Neuronal stem cell (in vitro differentiated cells): ENCODE measurements around the gene RBM20.

Experiments
- DNase-seq: peaks from one replicate; pipeline ENCODE4 v3.0.0-alpha.2; 2013; ENCODE audit warnings: low spot score
- H2AFZ ChIP-seq: one replicate; pipeline ENCODE4 v1.6.1; 2013; ENCODE audit warnings: mild to moderate bottlenecking, low read length, inconsistent platforms
- H2AK5ac ChIP-seq: 2 replicates; pipeline ENCODE4 v1.6.1; 2013; ENCODE audit warnings: low read depth, mild to moderate bottlenecking, inconsistent platforms, low read length, moderate library complexity, mixed read lengths
- H2BK120ac ChIP-seq: 2 replicates; pipeline ENCODE4 v1.6.1; 2013; ENCODE audit warnings: low read depth, mild to moderate bottlenecking, inconsistent platforms, low read length, moderate library complexity, mixed read lengths
- H2BK12ac ChIP-seq: one replicate; pipeline ENCODE4 v1.6.1; 2013; ENCODE audit warnings: low read length, inconsistent platforms
- H2BK15ac ChIP-seq: 2 replicates; pipeline ENCODE4 v1.6.1; 2013; ENCODE audit warnings: mild to moderate bottlenecking, low read length, inconsistent platforms, mixed read lengths
- H2BK5ac ChIP-seq: one replicate; pipeline ENCODE4 v1.6.1; 2013; ENCODE audit warnings: inconsistent platforms, mild to moderate bottlenecking, low read length, moderate library complexity
- H3K14ac ChIP-seq: one replicate; pipeline ENCODE4 v1.6.1; 2013; ENCODE audit warnings: low read length, inconsistent platforms
- H3K18ac ChIP-seq: 2 replicates; pipeline ENCODE4 v1.6.1; 2013; ENCODE audit warnings: low read length, inconsistent platforms
- H3K23ac ChIP-seq: 2 replicates; pipeline ENCODE4 v1.6.1; 2013; ENCODE audit warnings: low read depth, mild to moderate bottlenecking, mixed read lengths, low read length, inconsistent platforms; ENCODE audit not compliant: poor library complexity
- H3K27ac ChIP-seq: replicated peaks from 3 replicates; pipeline ENCODE4 v1.5.1; 2013; ENCODE audit warnings: low read length, inconsistent platforms
- H3K27me3 ChIP-seq, 3 experiments: 2 replicates each; pipeline ENCODE4 v1.6.1; 2013; ENCODE audit warnings: low read length in 3 of 3, mild to moderate bottlenecking in 2 of 3, inconsistent platforms in 1 of 3, low read depth in 1 of 3, mixed read lengths in 1 of 3, moderate library complexity in 1 of 3; ENCODE audit not compliant: control insufficient read depth in 3 of 3, insufficient read depth in 3 of 3
- H3K36me3 ChIP-seq, 2 donors: replicated peaks in 1 of 2; 2 replicates each; pipeline ENCODE4 v1.6.1; 2013; ENCODE audit warnings: low read length in 2 of 2; ENCODE audit not compliant: control insufficient read depth in 2 of 2, insufficient read depth in 2 of 2
- H3K4ac ChIP-seq: 2 replicates; pipeline ENCODE4 v1.6.1; 2013; ENCODE audit warnings: inconsistent platforms, mild to moderate bottlenecking, low read length, moderate library complexity
- H3K4me1 ChIP-seq, 2 donors: 1 replicate in 1 of 2; 2 replicates in 1 of 2; pipeline ENCODE4 v1.6.1; 2013; ENCODE audit warnings: low read length in 2 of 2, low read depth in 1 of 2; ENCODE audit not compliant: control insufficient read depth in 2 of 2, insufficient read depth in 1 of 2
- H3K4me2 ChIP-seq: one replicate; pipeline ENCODE4 v1.6.1; 2013; ENCODE audit warnings: mild to moderate bottlenecking, low read length, inconsistent platforms; ENCODE audit not compliant: insufficient read depth, poor library complexity, severe bottlenecking
- H3K4me3 ChIP-seq, 2 donors: 2 replicates each; pipeline ENCODE4 v1.5.1; 2013; ENCODE audit warnings: low read length in 2 of 2, mild to moderate bottlenecking in 2 of 2, inconsistent platforms in 1 of 2, moderate library complexity in 1 of 2
- H3K79me1 ChIP-seq: one replicate; pipeline ENCODE4 v1.6.1; 2013; ENCODE audit warnings: low read depth, mild to moderate bottlenecking, inconsistent platforms, low read length, moderate library complexity
- H3K9ac ChIP-seq: one replicate; pipeline ENCODE4 v1.6.1; 2013; ENCODE audit warnings: mild to moderate bottlenecking, low read depth, low read length, inconsistent platforms; ENCODE audit not compliant: poor library complexity
- H3K9me3 ChIP-seq, 2 donors: replicated peaks in 1 of 2; 2 replicates each; pipeline versions ENCODE3 to v1.6.1; 2013; ENCODE audit warnings: low read length in 2 of 2, mild to moderate bottlenecking in 2 of 2, inconsistent platforms in 1 of 2, low read depth in 1 of 2, mixed read lengths in 1 of 2, moderate library complexity in 1 of 2; ENCODE audit not compliant: control insufficient read depth in 2 of 2, insufficient read depth in 1 of 2
- H4K8ac ChIP-seq: one replicate; pipeline ENCODE4 v1.6.1; 2013; ENCODE audit warnings: low read depth, mild to moderate bottlenecking, inconsistent platforms, low read length, moderate library complexity
- H4K91ac ChIP-seq: one replicate; pipeline ENCODE4 v1.6.1; 2013; ENCODE audit warnings: low read length, low read depth, mild to moderate bottlenecking, inconsistent platforms; ENCODE audit not compliant: poor library complexity
- WGBS, 2 donors: extraction: QIAGEN DNeasy Blood & Tissue Kit; methylation state at CpG; one replicate each; pipeline ENCODE4 v1.1.7; 2013; ENCODE audit warnings: missing lambda C conversion rate in 2 of 2, mixed read lengths in 1 of 2; ENCODE audit not compliant: insufficient read length in 2 of 2, insufficient replicate concordance in 1 of 2; ENCODE audit errors: extremely low coverage in 2 of 2; 5-methylcytosine and 5-hydroxymethylcytosine counted together

The RBM20 gene

DNA sequence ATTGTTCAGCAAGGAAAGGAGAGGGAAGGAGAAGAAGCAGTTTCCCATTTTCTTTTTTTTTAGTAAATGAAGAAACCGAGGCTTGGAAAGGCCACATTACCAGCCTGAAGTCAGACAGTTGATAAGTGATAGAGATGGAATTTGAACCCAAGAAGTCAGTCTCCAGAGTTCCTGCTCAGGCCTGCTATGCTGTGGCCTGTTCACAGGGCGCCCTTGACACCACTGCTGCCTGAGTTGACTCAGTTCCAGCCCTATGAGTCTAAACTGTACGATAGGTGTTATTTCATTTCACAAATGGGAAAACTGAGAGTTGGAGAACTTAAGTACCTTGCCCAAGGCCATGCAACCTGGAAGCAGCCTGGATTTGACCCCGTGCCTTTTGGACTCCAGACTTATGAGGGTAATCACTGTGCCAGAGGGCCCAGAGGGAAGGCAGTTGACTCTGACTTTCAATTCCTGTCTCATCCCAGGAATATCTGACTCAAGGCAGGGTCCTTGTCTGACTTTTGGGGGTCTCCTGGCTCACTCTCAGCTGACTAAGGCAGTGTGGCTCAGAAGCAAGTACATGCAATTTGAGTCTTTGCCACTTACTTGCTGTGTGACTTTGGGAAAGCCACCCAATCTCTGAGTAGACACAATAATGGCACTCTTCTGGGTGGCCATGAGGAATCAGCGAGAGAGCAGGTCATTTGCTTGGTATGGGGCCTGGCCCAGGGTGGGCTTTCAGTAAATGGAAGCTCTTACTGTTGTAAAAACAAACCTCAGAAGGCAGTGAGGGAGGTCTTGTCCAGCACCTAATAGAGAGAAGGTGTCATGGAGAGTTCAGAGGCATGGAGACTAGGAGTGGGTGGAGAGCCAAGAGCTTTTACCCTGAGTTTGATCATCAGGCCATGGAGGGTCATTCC, 17.9 kb upstream of the RBM20 start:
- Histone ChIP-seq H2BK120ac (no peak overlapping the region), H3K4ac (no peak overlapping the region), H3K27ac (no peak overlapping the region), H3K36me3 (no peaks in the 10 kb centered on the region), H2AK5ac (no peak overlapping the region), H3K4me1 (peaks cover 0 to 4% of the 10 kb centered on the region in 2 donors), H4K91ac (no peak overlapping the region), H4K8ac (no peak overlapping the region), H3K14ac (no peak overlapping the region), H3K9ac (no peak overlapping the region), H2BK15ac (no peak overlapping the region), H3K27me3 (peaks cover 0 to 18% (median 0%) of the 10 kb centered on the region in 3 experiments), H3K4me3 (no peak overlapping the region), H2BK5ac (no peak overlapping the region), H2AFZ (no peak overlapping the region), H3K9me3 (no peaks in the 10 kb centered on the region), H3K23ac (no peak overlapping the region), H2BK12ac (no peak overlapping the region), H3K4me2 (no peak overlapping the region), H3K18ac (no peak overlapping the region), H3K79me1 (no peaks in the 10 kb centered on the region)
- no peak for DNase-seq
- no CpG with 5 or more reads among the region's 5 CpGs for WGBS, 2 donors

DNA sequence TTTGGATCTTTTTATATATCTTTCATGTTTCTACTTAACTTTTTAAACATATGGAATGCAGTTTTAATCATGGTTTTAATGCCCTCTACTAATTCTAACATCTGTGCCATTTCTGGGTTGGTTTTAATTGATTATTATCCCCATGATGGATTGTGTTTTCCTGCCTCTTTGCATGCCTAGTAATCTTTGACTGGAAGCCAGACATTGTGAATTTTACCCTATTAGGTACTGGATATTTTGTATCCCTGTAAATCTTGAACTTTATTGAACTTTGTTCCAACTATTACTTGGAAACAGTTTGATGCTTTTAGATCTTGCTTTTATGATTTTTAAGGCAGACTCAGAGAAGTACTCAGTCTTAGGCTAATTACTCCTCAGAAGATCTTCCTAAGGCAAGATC, 16.0 kb upstream of the RBM20 start:
- Histone ChIP-seq H3K36me3 (no peaks in the 10 kb centered on the region), H2AFZ (no peak overlapping the region), H3K27ac (no peak overlapping the region), H3K14ac (no peak overlapping the region), H3K4ac (no peak overlapping the region), H2BK120ac (no peak overlapping the region), H3K9ac (no peak overlapping the region), H3K4me2 (no peak overlapping the region), H4K91ac (no peak overlapping the region), H4K8ac (no peak overlapping the region), H3K79me1 (no peaks in the 10 kb centered on the region), H2BK5ac (no peak overlapping the region), H2BK15ac (no peak overlapping the region), H3K4me3 (no peak overlapping the region), H2BK12ac (no peak overlapping the region), H2AK5ac (no peak overlapping the region), H3K9me3 (no peaks in the 10 kb centered on the region), H3K23ac (no peak overlapping the region), H3K4me1 (peaks cover 0 to 4% of the 10 kb centered on the region in 2 donors), H3K18ac (no peak overlapping the region), H3K27me3 (peaks cover 0 to 35% (median 0%) of the 10 kb centered on the region in 3 experiments)
- no peak for DNase-seq

DNA sequence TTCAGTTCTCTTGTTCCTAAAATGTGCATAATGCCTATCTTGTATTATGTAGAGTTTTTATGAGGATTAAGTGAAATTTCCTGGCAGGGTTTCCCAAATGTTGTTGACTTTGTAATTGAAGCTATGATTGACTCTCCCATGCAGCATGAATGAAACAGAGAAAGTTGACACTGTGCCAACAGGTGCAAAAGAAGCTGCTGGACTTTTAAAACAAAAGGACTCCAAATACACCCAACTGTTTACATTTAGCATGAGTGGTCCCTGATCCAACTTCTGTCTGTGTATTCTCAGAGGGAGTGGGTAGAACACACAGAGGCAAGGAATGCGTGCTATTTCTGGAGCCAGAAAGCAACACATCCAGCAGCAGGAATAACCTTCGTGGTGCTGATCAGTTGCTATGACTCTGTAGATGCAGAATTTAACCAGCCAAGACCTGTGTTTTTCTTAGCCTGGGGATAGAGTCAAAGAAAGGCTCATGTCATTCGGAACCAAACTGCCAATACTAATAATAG, 14.4 kb upstream of the RBM20 start:
- no peak overlapping the region for H3K27ac ChIP-seq
- no peak overlapping the region for H3K9ac ChIP-seq
- no CpG with 5 or more reads among the region's 3 CpGs for WGBS, 2 donors

DNA sequence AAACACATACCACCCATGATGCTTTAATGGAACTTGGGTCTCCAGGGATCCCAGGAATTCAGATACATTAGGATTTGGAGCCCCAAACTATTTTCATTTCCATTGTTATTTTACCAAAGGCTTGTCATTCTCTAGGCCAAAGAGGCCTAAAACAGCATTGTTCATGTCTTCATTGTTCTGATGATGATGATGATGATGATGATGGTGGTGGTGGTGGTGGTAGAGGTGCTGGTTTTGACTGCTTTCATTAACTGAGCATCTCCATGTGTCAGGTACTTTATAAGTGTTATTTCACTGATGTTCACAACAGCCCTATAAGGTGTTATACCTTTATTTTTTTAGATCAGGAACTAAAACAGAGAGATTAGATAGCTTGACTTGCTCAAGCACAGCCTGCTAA, 12.2 kb upstream of the RBM20 start:
- H3K23ac ChIP-seq, result no peak overlapping the region
- H3K18ac ChIP-seq, result no peak overlapping the region
- no peak overlapping the region for H2BK120ac ChIP-seq
- no peak overlapping the region for H2AK5ac ChIP-seq
- H3K4me2 ChIP-seq, result no peak overlapping the region
- H3K14ac ChIP-seq, result no peak overlapping the region
- H2AFZ ChIP-seq, result no peak overlapping the region
- no peaks in the 10 kb centered on the region for H3K36me3 ChIP-seq
- no peak overlapping the region for H4K8ac ChIP-seq
- H3K27ac ChIP-seq, result no peak overlapping the region
- no peak overlapping the region for H2BK15ac ChIP-seq
- no peak overlapping the region for H3K4ac ChIP-seq
- H3K27me3 ChIP-seq, result peaks cover 0 to 33% (median 0%) of the 10 kb centered on the region in 3 experiments
- no peaks in the 10 kb centered on the region for H3K9me3 ChIP-seq
- no peak overlapping the region for H2BK12ac ChIP-seq
- peaks cover 0 to 9% of the 10 kb centered on the region in 2 donors for H3K4me1 ChIP-seq
- DNase-seq, result no peak
- no peaks in the 10 kb centered on the region for H3K79me1 ChIP-seq
- no peak overlapping the region for H3K4me3 ChIP-seq
- H2BK5ac ChIP-seq, result no peak overlapping the region
- H4K91ac ChIP-seq, result no peak overlapping the region
- H3K9ac ChIP-seq, result no peak overlapping the region

More for the DNA sequence above, 14.4 kb upstream of the RBM20 start:
- no peak overlapping the region for H3K4ac ChIP-seq
- DNase-seq, result no peak
- no peak overlapping the region for H4K8ac ChIP-seq
- H3K27me3 ChIP-seq, result peaks cover 0 to 32% (median 0%) of the 10 kb centered on the region in 3 experiments
- H4K91ac ChIP-seq, result no peak overlapping the region
- H3K23ac ChIP-seq, result no peak overlapping the region
- no peak overlapping the region for H2BK15ac ChIP-seq
- H3K79me1 ChIP-seq, result no peaks in the 10 kb centered on the region
- H3K4me2 ChIP-seq, result no peak overlapping the region
- no peak overlapping the region for H2BK120ac ChIP-seq
- H3K4me3 ChIP-seq, result no peak overlapping the region
- no peaks in the 10 kb centered on the region for H3K36me3 ChIP-seq
- H3K14ac ChIP-seq, result no peak overlapping the region
- H3K9me3 ChIP-seq, result no peaks in the 10 kb centered on the region
- no peak overlapping the region for H2AK5ac ChIP-seq
- no peak overlapping the region for H3K18ac ChIP-seq
- H2BK12ac ChIP-seq, result no peak overlapping the region
- no peak overlapping the region for H2BK5ac ChIP-seq
- peaks cover 0 to 4% of the 10 kb centered on the region in 2 donors for H3K4me1 ChIP-seq
- H2AFZ ChIP-seq, result no peak overlapping the region
